Measurements from ENCODE around the gene RGCC.
"Not testable (repeated sequence)": the region's sequence is repeated elsewhere in the genome, so short reads cannot be mapped to it uniquely, and the experiment has no call there.

RGCC gene

GRCh38 chr13:41426047-41426446 is 31.3 kb upstream of the RGCC start:
- H2AFZ ChIP-seq (ENCODE audit: low read depth), result no peak overlapping the region
- H3K27me3 ChIP-seq (ENCODE audit: insufficient read depth, low read depth), result no peaks in the 10 kb centered on the region
- no peak overlapping the region for H3K4me3 ChIP-seq (IDR thresholded peaks at IDR 0.05; ENCODE audit: insufficient read depth, low read depth, low read length)
- no peaks in the 10 kb centered on the region for H3K4me1 ChIP-seq (ENCODE audit: low read depth, poor library complexity, severe bottlenecking)
- H3K4me2 ChIP-seq, result no peak overlapping the region
- no peaks in the 10 kb centered on the region for H3K79me2 ChIP-seq (ENCODE audit: insufficient read depth, low read depth)
- H3K9ac ChIP-seq, result no peak overlapping the region
- no peak overlapping the region for H3K27ac ChIP-seq
- no peaks in the 10 kb centered on the region for H4K20me1 ChIP-seq (ENCODE audit: insufficient read depth)
- no peaks in the 10 kb centered on the region for H3K36me3 ChIP-seq (ENCODE audit: insufficient read depth)
- TF ChIP-seq CTCF (conservative IDR thresholded peaks at IDR 0.05; ENCODE audit: low read depth, low read length), result no peak

- no peaks in the 10 kb centered on the region for H4K20me1 ChIP-seq (ENCODE audit: insufficient read depth)
- no peak overlapping the region for H3K4me2 ChIP-seq
- no peak for TF ChIP-seq CTCF (conservative IDR thresholded peaks at IDR 0.05; ENCODE audit: low read depth, low read length)
- no peak overlapping the region for H3K27ac ChIP-seq
- no peak overlapping the region for H3K4me3 ChIP-seq (IDR thresholded peaks at IDR 0.05; ENCODE audit: insufficient read depth, low read depth, low read length)
- H3K9ac ChIP-seq, result no peak overlapping the region
- H2AFZ ChIP-seq (ENCODE audit: low read depth), result no peak overlapping the region
- no peaks in the 10 kb centered on the region for H3K4me1 ChIP-seq (ENCODE audit: low read depth, poor library complexity, severe bottlenecking)
- no peaks in the 10 kb centered on the region for H3K27me3 ChIP-seq (ENCODE audit: insufficient read depth, low read depth)
- no peaks in the 10 kb centered on the region for H3K36me3 ChIP-seq (ENCODE audit: insufficient read depth)
- H3K79me2 ChIP-seq (ENCODE audit: insufficient read depth, low read depth), result no peaks in the 10 kb centered on the region
These were observed 29.7 kb upstream of the RGCC start for GRCh38 chr13:41427666-41428065.

GRCh38 chr13:41428155-41428554 is 29.2 kb upstream of the RGCC start:
- H3K4me3 ChIP-seq (IDR thresholded peaks at IDR 0.05; ENCODE audit: insufficient read depth, low read depth, low read length), result no peak overlapping the region
- H2AFZ ChIP-seq (ENCODE audit: low read depth), result no peak overlapping the region
- no peaks in the 10 kb centered on the region for H3K4me1 ChIP-seq (ENCODE audit: low read depth, poor library complexity, severe bottlenecking)
- no peak for TF ChIP-seq CTCF (conservative IDR thresholded peaks at IDR 0.05; ENCODE audit: low read depth, low read length)
- H3K9ac ChIP-seq, result no peak overlapping the region
- no peak overlapping the region for H3K4me2 ChIP-seq
- no peaks in the 10 kb centered on the region for H3K79me2 ChIP-seq (ENCODE audit: insufficient read depth, low read depth)
- H4K20me1 ChIP-seq (ENCODE audit: insufficient read depth), result no peaks in the 10 kb centered on the region
- no peaks in the 10 kb centered on the region for H3K36me3 ChIP-seq (ENCODE audit: insufficient read depth)
- H3K27me3 ChIP-seq (ENCODE audit: insufficient read depth, low read depth), result no peaks in the 10 kb centered on the region
- H3K27ac ChIP-seq, result no peak overlapping the region

GRCh38 chr13:41434030-41434429 is 23.3 kb upstream of the RGCC start:
- H3K36me3 ChIP-seq (ENCODE audit: insufficient read depth); H2AFZ ChIP-seq (ENCODE audit: low read depth); H3K79me2 ChIP-seq (ENCODE audit: insufficient read depth, low read depth); H3K4me1 ChIP-seq (ENCODE audit: low read depth, poor library complexity, severe bottlenecking); H3K9ac ChIP-seq; H3K4me3 ChIP-seq (IDR thresholded peaks at IDR 0.05; ENCODE audit: insufficient read depth, low read depth, low read length); H3K27me3 ChIP-seq (ENCODE audit: insufficient read depth, low read depth); H3K4me2 ChIP-seq; H3K27ac ChIP-seq; H4K20me1 ChIP-seq (ENCODE audit: insufficient read depth): not testable (repeated sequence)

- Histone ChIP-seq H2AFZ (ENCODE audit: low read depth) (no peak overlapping the region), H3K9ac (no peak overlapping the region), H3K4me2 (no peak overlapping the region), H3K36me3 (ENCODE audit: insufficient read depth) (no peaks in the 10 kb centered on the region), H4K20me1 (ENCODE audit: insufficient read depth) (no peaks in the 10 kb centered on the region), H3K27ac (no peak overlapping the region), H3K4me3 (IDR thresholded peaks at IDR 0.05; ENCODE audit: insufficient read depth, low read depth, low read length) (no peak overlapping the region), H3K79me2 (ENCODE audit: insufficient read depth, low read depth) (no peaks in the 10 kb centered on the region), H3K4me1 (ENCODE audit: low read depth, poor library complexity, severe bottlenecking) (no peaks in the 10 kb centered on the region), H3K27me3 (ENCODE audit: insufficient read depth, low read depth) (no peaks in the 10 kb centered on the region)
- TF ChIP-seq CTCF (conservative IDR thresholded peaks at IDR 0.05; ENCODE audit: low read depth, low read length), result no peak
These were observed 22.4 kb upstream of the RGCC start for GRCh38 chr13:41434831-41435520.
